Activated CD4-positive, alpha-beta T cell treated with anti-CD3 and anti-CD28 coated beads, Interleukin-2, amount 50 U/mL, for 16 hours (primary cell): Measurements from ENCODE around the gene NUB1.

ENCODE experiments used
- DNase-seq: peaks from one replicate; pipeline ENCODE4 v3.0.0-alpha.2; 2020

Gene NUB1

DNA sequence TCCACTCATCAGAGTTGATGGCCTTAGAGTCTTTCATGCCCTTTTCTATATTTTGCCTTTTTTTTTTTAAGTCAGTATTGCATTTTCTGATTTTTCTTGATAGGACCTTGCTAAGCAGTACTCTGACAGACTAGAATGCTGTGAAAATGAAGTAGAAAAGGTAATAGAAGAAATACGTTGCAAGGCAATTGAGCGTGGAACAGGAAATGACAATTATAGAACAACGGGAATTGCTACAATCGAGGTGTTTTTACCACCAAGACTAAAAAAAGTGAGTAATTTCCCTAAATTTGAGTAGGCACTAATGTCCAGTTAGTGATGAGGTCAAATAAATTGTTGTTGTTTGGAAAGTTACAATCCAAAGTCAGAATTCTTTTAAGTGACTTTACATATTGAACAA lies 7.4 kb downstream of the NUB1 start:
- DNase-seq: no peak

GRCh38 chr7:151349507-151349853 lies 7.9 kb downstream of the NUB1 start:
- DNase-seq: no peak

- DNase-seq: peak; percentile 64
Observed at GRCh38 chr7:151351027-151351426, 9.4 kb downstream of the NUB1 start.

DNA sequence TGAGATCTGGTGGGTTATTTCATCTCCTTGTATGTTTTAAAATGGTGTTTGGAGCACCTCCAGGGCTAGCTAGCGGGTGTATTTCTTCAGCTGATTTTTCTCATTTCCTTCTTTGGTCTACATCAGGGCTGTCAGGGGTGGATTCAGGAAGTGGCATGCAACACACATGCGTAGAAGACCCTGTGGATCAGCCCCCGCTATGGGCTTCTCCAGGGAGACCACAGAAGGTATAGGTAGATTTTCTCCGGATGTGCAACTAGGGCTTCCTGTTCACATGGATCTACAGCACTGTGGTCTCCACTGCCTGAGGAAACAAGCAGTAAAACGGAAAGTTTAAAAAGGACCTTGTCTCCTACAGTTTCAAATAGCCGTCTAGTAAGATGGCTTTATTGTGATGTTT lies 10.4 kb downstream of the NUB1 start:
- DNase-seq: peak; percentile 73

DNA sequence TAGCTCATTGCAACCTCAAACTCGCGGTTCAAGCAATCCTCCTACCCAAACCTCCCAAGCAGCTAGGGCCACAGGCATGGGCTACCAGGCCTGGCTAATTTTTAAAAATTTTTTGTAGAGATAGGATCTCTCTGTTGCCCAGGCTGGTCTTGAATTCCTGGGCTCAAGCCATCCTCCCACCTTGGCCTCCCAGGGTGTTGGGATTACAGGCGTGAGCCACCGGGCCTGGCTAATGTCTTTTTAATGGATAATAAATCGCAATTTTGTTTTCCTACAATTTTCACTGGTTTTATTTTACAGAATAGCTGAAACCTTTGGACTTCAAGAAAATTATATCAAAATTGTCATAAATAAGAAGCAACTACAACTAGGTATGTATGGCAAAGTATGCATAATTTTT lies 10.9 kb downstream of the NUB1 start:
- DNase-seq: no peak

DNA sequence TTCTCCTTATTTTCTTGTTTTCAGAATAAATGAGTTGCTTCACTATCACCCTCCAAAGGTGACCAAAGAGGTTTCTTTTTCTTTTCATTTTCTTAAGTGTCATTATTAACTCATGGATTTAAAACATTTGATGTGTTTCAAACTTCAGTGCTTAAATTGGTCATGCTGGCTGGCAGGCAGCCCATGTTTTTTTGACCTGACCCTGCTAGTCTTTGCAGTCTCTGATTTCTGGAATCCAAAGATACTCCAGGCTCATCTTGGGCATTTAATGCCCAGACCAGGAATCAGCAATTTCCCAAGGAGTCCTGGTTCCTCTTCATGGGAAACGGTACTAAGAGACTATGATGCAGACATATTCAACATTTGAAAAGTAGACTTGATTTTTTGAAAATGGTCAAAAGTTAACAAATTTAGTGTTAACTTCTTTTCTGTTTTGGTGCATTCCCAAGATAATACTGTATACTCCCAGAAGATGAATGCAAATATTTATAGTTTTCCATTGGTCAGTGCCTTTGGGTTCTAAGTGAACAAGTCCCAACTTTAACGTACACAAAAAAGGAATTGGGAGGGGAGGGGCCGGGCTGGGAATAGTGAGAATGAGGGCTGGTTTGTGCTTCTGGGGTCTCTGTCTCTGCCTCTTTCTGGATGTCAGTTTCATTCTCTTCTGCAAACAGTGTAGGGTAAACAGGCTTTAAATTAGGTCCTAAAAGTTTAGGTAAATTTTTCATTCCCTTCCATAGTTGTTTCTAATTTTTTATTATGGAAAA lies 19.8 kb downstream of the NUB1 start:
- no peak for DNase-seq

DNA sequence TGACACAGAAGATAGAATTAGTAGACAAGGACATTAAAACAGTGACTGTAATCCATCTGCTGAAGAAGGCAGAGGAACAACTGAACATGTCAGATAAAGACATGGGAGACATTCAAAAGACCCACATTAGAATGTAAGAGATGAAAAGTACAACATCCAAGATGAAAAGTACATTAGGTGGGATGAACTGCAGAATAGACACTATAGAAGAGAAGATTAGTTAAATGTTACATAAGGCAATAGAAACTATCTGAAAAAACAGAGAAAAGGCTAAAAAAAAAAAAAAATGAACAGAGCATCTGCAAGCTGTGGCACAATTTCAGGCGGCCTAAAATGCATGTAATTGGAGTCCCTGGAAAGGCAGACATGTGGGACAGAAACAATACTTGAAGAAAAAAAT lies 21.6 kb downstream of the NUB1 start:
- DNase-seq: no peak

DNA sequence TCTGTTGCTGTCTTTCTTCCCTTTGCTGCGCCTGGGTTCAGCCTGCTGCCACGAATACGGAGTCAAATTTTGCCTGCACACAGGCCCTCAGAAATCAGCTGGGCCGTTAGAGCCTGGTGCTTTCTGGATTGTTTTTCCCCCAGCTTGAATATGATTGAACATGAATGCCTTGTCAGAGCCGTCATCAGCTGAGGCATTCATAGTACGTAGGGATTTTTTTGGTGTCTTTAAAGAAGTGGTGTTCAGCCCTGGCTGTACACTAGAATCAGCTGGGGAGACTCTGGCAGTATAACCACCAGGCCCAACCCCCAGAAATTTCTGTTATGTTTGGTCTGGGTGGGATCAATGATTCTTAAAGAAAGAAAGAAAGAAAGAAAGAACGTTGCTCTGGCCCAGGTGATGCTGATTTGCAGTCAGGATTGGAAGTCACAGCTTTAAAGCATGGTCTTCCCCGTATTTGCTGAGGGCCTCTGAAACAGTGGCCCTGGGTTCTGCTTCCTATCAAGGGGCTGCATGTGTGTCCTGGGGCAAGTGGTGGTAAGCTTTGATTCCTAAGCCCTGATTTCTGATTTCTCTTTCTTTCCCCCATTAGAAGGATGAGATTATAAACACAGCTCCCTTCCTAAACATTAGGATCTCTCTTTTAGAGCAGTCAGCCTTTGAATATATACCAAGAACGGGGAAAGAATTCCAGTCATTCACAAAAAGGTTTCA lies 24.7 kb downstream of the NUB1 start:
- DNase-seq: no peak

DNA sequence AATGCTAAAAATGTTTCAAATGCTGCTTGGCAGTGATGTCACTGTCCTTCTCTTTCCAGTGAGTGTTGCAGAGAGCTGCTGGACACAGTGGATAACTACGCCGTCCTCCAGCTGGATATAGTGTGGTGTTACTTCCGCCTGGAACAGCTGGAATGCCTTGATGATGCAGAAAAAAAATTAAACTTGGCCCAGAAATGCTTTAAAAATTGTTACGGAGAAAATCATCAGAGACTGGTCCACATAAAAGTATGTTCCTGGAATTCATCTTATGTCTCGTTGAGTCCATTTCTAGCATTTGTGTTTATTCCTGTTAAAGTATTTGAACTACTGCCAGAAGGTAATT lies 25.2 kb downstream of the NUB1 start:
- no peak for DNase-seq

DNA sequence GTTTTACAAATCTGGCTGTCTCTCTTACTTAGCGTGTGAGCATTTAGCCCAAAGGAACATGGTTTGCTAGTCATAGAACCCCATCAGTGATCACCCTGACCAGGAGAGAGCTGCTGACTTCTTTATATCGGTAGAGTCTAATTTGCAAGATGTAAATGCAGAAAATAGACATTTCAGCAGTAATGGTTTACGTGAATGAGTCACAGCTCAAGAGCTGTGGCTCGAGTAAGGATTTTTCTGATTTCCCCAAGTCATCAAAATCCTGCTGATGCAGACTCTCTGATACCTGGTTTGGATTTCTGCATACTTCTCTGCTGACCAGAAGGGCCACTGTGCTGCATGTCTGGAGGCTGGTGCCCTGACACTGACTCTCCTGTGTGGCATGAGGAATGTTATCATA lies 25.7 kb downstream of the NUB1 start:
- DNase-seq: no peak

DNA sequence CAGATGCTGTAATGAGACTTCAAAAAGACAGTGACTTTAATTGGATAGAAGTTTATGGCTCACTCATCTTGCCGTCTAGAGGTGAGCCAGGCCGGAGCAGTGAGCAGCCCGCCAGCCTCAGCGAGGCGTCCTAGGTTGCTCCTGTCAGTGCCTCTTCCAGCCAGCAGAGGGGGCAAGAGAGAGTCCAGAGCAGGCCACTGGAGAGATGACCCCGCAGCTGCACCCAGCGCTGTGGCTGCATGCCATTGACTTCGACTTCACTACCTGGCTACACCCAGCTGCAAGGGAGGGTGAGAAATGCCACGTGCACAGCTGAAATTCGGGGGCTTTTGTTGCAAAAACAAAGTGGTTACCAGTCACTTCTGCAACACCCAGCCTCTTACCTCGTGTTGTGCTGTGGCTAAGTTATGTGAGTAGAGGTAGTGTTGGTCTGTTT lies 26.5 kb downstream of the NUB1 start:
- DNase-seq: peak; percentile 82

DNA sequence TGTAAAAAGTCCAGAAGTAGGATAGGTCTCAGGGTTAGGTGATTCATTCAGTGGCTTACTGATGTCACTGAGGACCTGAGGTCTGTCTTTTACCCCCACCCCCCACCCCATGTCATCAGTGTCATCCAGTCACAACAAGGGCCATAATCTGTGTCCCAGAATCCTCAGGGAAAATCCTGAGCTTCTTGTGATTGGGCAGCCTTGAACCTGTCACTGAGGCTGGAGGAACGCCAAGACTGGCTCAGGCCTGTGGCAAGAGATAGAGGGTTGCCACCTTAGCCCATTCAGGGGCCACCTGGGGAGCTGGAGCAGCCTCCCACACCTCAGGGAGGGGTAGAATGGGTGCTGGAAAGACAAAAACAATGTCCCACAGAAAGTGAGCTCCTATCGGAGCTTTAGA lies 29.7 kb downstream of the NUB1 start:
- no peak for DNase-seq

- DNase-seq: no peak
Observed at GRCh38 chr7:151372612-151373265, 31.1 kb downstream of the NUB1 start.

- no peak for DNase-seq
Observed at GRCh38 chr7:151373599-151373998, 32.0 kb downstream of the NUB1 start.

DNA sequence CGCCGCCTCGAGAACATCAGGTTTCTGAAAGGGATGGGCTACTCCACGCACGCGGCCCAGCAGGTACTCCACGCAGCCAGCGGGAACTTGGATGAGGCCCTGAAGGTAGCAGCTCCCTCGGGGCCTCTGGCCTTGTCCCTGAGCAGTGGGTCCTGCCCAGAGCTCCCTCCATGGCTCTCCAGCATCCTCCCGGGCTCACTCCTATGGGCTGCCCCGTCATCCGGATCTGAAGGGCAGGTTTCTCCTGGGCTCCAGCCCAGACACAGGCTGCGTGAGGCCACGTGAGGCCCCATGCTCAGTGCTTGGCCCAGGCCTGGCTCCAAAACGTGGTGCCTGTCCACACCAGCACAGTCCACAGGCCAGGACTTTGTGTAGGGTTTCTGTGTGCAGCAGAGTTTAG lies 32.5 kb downstream of the NUB1 start:
- no peak for DNase-seq

DNA sequence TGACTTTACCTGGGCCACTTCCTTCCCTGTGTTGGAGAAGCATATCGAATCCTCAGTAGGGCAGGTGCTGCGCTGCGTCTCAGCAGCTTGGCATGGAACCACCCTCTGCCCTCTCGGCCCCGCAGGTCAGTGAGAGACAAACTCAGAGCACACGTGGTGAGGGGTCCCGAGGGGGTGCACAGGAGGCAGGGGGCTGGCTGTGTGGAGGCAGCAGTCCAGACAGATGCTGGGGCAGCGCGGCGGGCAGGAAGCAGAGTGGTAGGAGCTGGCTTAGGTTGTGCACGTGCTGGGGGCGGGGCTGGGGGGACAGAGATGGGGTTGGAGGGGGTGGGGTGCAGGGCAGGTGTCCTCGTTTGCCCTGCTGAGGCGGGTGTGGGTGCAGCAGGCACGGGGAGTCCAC lies 33.1 kb downstream of the NUB1 start:
- no peak for DNase-seq

- DNase-seq: no peak
Observed at GRCh38 chr7:151375530-151376217, 34.1 kb downstream of the NUB1 start.

- no peak for DNase-seq
Observed at GRCh38 chr7:151376218-151376902, 34.7 kb downstream of the NUB1 start.

- no peak for DNase-seq
Observed at GRCh38 chr7:151377406-151377805, 35.8 kb downstream of the NUB1 start.

GRCh38 chr7:151378011-151378410 lies 36.4 kb downstream of the NUB1 start:
- no peak for DNase-seq

DNA sequence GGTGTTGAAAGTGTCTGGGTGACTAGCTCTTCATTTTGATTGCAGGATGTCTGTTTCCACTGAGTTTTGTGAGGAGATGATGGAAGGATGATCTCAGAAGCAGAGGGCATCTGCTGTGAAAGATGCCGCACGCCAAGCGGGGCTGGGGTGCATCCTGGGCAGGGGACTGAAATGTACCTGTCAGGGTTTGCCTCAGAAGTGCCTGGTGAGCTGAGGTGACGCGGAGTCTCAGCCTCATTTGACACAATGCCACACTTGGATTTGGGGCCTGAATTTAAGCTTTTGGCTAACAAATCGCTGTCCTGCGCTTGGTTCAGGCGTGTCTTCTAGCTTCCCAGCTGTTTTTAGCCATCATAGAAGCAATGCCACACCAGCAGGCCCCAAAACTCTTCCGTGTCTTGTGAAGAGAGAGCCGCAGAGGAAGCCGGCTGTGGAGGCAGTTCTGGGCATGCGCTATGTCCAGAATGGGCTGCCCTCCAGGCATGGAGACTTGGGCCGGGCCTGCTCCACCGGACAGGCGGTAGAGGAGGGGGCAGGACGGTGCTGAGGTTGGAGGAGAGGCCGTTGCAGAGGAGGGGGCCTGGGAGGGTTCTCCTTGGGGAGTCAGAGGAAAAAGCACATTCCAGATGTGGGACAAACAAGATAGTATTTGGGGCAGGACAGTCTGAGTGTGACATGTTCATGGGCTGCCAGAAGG lies 37.0 kb downstream of the NUB1 start:
- DNase-seq: no peak

DNA sequence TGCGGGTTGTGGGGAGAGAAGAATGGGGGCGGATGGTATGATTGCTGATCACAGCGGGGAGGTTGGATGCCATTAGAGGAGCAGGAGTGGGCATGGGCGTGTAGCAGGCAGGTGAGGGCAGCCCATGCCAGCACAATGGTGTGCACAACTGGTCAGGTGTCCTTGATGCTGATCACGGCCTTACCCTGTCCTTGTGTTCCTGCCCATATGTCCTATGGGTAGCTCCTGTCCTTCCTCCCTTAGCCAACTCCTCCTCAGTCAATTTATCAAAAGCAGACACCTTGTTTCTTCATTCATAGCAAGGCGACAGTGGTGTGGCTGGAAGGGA lies 37.5 kb downstream of the NUB1 start:
- DNase-seq: no peak
